H1 (cell line): ENCODE data around the gene MEX3B. TPM values are rescaled to one million over a fixed set of nuclear protein-coding genes. Genes with fewer than 3 reads are reported as not detected.
A peak's percentile ranks its signal among the peaks of the same experiment; 100 is the strongest.

ENCODE experiments used
- CHD2 ChIP-seq: IDR thresholded peaks from 2 replicates; pipeline ENCODE4 v1.6.1; 2012; ENCODE audit warnings: low read length, improper control_type of control experiment
- POU5F1 ChIP-seq: IDR thresholded peaks from 2 replicates; pipeline ENCODE4 v1.6.1; 2011; ENCODE audit warnings: low read depth, mild to moderate bottlenecking, low read length, moderate library complexity
- RXRA ChIP-seq: IDR thresholded peaks from 2 replicates; pipeline ENCODE4 v1.6.1; 2011; ENCODE audit warnings: low read depth, mild to moderate bottlenecking, low read length, moderate library complexity; ENCODE audit not compliant: insufficient read depth
- SP1 ChIP-seq: IDR thresholded peaks from 2 replicates; pipeline ENCODE4 v1.6.1; 2011; ENCODE audit warnings: low read depth, low read length
- TCF12 ChIP-seq: IDR thresholded peaks from 2 replicates; pipeline ENCODE4 v1.6.1; 2011; ENCODE audit warnings: low read depth, mild to moderate bottlenecking, low read length
- polyA plus RNA-seq, 7 experiments: library from polyadenylated mRNA; depleted of rRNA in 3 of 7; stranded (reverse) in 5 of 7; unstranded in 2 of 7; fragments of >200 nt in 5 of 7; fragments of 200-250 nt in 2 of 7; gene quantifications; 1 replicate in 5 of 7; 2 replicates in 1 of 7; 4 replicates in 1 of 7; pipeline versions ENCODE4 v1.2.1 to v1.2.3, GENCODE V29; 2011 to 2013; ENCODE audit warnings: missing spikeins in 2 of 7, mixed read lengths in 2 of 7
- total RNA-seq: library from RNA; stranded (reverse); fragmentation: NEBNext Ultra II Directional; extraction: Animal tissue kit (Norgen Biotek cat#: 25700); gene quantifications from 2 replicates; pipeline ENCODE4 v1.2.1, GENCODE V29; 2021
- TF ChIP-seq, protein P1 (sequence below): fragments of 300-600 bp; sonication (generic); IDR thresholded peaks from 2 replicates; pipeline ENCODE4 v1.7.1; 2012; ENCODE audit warnings: low read length, moderate library complexity, mild to moderate bottlenecking, inconsistent platforms; ENCODE audit not compliant: insufficient replicate concordance
- TF ChIP-seq, protein P2 (sequence below): IDR thresholded peaks from 2 replicates; pipeline ENCODE4 v1.6.1; 2012; ENCODE audit warnings: inconsistent platforms
- TF ChIP-seq, protein P3 (sequence below): IDR thresholded peaks from 2 replicates; pipeline ENCODE4 v1.6.1; 2011; ENCODE audit warnings: low read length, improper control_type of control experiment

Gene MEX3B
- total and polyA plus RNA-seq, 2 of the 8 experiments (the other 6 are each of a cell fraction or from before 2014, with no cell fraction given): 8.0 to 15.9 TPM

DNA sequence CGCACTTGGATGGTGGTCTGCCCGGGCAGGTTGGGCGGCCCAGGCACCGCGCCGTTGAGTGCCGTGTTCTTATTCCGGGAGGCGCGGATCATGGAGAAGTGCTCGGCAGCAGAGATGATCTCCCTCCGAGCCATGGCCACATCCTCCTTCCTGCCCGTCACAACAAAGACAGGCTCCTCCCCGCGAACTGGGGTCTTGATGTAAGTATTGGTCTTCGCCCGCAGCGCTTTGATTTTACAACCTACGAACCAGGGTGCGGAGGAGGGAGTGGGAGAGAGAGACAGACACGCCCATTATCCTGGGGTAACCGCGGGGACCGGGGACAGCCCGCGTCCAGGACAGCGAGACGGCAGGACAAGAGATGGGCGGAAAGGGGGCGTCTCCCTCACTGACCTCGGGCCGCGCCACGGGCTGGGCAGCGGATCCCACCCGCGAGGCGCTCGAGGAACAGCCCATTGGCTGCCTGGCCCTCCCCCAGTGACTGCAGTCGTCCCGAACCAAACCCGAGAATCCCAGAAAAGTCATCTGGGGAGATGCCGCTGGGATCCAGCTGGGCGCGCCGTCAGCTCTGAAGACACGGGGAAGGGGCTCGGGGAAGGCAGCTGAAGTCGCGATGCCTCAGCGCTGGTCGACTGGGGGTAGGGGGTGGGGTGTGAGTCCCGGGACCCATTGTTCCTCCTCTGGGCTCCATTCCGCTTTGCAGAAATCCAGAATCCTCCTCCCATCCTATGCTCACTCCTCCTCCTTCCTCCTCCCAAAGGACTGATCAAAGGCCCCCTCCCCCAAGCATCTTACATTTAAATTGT is 1.2 kb downstream of the MEX3B start (continued):
- TF ChIP-seq, protein P1, sequence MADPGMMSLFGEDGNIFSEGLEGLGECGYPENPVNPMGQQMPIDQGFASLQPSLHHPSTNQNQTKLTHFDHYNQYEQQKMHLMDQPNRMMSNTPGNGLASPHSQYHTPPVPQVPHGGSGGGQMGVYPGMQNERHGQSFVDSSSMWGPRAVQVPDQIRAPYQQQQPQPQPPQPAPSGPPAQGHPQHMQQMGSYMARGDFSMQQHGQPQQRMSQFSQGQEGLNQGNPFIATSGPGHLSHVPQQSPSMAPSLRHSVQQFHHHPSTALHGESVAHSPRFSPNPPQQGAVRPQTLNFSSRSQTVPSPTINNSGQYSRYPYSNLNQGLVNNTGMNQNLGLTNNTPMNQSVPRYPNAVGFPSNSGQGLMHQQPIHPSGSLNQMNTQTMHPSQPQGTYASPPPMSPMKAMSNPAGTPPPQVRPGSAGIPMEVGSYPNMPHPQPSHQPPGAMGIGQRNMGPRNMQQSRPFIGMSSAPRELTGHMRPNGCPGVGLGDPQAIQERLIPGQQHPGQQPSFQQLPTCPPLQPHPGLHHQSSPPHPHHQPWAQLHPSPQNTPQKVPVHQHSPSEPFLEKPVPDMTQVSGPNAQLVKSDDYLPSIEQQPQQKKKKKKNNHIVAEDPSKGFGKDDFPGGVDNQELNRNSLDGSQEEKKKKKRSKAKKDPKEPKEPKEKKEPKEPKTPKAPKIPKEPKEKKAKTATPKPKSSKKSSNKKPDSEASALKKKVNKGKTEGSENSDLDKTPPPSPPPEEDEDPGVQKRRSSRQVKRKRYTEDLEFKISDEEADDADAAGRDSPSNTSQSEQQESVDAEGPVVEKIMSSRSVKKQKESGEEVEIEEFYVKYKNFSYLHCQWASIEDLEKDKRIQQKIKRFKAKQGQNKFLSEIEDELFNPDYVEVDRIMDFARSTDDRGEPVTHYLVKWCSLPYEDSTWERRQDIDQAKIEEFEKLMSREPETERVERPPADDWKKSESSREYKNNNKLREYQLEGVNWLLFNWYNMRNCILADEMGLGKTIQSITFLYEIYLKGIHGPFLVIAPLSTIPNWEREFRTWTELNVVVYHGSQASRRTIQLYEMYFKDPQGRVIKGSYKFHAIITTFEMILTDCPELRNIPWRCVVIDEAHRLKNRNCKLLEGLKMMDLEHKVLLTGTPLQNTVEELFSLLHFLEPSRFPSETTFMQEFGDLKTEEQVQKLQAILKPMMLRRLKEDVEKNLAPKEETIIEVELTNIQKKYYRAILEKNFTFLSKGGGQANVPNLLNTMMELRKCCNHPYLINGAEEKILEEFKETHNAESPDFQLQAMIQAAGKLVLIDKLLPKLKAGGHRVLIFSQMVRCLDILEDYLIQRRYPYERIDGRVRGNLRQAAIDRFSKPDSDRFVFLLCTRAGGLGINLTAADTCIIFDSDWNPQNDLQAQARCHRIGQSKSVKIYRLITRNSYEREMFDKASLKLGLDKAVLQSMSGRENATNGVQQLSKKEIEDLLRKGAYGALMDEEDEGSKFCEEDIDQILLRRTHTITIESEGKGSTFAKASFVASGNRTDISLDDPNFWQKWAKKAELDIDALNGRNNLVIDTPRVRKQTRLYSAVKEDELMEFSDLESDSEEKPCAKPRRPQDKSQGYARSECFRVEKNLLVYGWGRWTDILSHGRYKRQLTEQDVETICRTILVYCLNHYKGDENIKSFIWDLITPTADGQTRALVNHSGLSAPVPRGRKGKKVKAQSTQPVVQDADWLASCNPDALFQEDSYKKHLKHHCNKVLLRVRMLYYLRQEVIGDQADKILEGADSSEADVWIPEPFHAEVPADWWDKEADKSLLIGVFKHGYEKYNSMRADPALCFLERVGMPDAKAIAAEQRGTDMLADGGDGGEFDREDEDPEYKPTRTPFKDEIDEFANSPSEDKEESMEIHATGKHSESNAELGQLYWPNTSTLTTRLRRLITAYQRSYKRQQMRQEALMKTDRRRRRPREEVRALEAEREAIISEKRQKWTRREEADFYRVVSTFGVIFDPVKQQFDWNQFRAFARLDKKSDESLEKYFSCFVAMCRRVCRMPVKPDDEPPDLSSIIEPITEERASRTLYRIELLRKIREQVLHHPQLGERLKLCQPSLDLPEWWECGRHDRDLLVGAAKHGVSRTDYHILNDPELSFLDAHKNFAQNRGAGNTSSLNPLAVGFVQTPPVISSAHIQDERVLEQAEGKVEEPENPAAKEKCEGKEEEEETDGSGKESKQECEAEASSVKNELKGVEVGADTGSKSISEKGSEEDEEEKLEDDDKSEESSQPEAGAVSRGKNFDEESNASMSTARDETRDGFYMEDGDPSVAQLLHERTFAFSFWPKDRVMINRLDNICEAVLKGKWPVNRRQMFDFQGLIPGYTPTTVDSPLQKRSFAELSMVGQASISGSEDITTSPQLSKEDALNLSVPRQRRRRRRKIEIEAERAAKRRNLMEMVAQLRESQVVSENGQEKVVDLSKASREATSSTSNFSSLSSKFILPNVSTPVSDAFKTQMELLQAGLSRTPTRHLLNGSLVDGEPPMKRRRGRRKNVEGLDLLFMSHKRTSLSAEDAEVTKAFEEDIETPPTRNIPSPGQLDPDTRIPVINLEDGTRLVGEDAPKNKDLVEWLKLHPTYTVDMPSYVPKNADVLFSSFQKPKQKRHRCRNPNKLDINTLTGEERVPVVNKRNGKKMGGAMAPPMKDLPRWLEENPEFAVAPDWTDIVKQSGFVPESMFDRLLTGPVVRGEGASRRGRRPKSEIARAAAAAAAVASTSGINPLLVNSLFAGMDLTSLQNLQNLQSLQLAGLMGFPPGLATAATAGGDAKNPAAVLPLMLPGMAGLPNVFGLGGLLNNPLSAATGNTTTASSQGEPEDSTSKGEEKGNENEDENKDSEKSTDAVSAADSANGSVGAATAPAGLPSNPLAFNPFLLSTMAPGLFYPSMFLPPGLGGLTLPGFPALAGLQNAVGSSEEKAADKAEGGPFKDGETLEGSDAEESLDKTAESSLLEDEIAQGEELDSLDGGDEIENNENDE: no peak
- TF ChIP-seq TCF12: no peak
- TF ChIP-seq POU5F1: no peak
- TF ChIP-seq, protein P2, sequence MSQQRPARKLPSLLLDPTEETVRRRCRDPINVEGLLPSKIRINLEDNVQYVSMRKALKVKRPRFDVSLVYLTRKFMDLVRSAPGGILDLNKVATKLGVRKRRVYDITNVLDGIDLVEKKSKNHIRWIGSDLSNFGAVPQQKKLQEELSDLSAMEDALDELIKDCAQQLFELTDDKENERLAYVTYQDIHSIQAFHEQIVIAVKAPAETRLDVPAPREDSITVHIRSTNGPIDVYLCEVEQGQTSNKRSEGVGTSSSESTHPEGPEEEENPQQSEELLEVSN: peak; percentile 4; the same call in 1 of the 2 replicates
- TF ChIP-seq, protein P3, sequence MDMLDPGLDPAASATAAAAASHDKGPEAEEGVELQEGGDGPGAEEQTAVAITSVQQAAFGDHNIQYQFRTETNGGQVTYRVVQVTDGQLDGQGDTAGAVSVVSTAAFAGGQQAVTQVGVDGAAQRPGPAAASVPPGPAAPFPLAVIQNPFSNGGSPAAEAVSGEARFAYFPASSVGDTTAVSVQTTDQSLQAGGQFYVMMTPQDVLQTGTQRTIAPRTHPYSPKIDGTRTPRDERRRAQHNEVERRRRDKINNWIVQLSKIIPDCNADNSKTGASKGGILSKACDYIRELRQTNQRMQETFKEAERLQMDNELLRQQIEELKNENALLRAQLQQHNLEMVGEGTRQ: no peak
- no peak for TF ChIP-seq RXRA
- TF ChIP-seq CHD2: no peak
- TF ChIP-seq SP1: 0 out of 2 replicates have a peak, but pooled peaks have one; percentile 57
